Measurements from ENCODE around the gene KRT73.

KRT73 gene

DNA sequence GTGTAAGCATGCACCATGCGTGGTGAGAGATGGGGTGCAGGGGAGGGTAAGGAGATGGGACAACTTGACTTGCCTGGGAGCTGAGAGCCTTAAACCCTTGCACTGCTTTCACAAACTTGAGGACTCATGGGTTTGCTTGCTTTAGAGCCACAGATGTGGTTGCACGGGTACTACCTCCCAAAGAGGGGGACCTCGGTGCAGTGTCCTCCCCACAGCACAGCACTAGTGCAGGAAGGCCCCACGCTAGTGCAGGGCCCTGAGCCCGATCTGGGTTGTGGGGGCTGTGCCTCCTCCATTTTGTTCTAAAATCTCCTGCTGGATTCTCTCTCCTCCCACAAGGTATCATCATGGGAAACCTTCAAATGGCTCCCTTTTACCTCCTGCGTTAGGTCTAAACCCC lies 28.3 kb downstream of the KRT73 start:
- H3K9ac ChIP-seq (ENCODE audit: low read depth, low read length): no peak overlapping the region
- no peak overlapping the region for H3K4me2 ChIP-seq (ENCODE audit: low read length)
- no peaks in the 10 kb centered on the region for H3K36me3 ChIP-seq (ENCODE audit: insufficient read depth, low read length)
- no peaks in the 10 kb centered on the region for H3K9me3 ChIP-seq (replicated peaks; ENCODE audit: low read length)
- H3K4me3 ChIP-seq (ENCODE audit: low read length): no peak overlapping the region
- H3K27me3 ChIP-seq (ENCODE audit: control insufficient read depth, insufficient read depth, low read length): peaks cover 32% of the 10 kb centered on the region
- no peaks in the 10 kb centered on the region for H3K4me1 ChIP-seq (ENCODE audit: control insufficient read depth, insufficient read depth, low read length)

GRCh38 chr12:52587563-52587962 lies 30.8 kb downstream of the KRT73 start:
- Histone ChIP-seq H3K4me3 (ENCODE audit: low read length) (no peak overlapping the region), H3K4me1 (ENCODE audit: control insufficient read depth, insufficient read depth, low read length) (no peaks in the 10 kb centered on the region), H3K36me3 (ENCODE audit: insufficient read depth, low read length) (no peaks in the 10 kb centered on the region), H3K9ac (ENCODE audit: low read depth, low read length) (no peak overlapping the region), H3K9me3 (replicated peaks; ENCODE audit: low read length) (no peaks in the 10 kb centered on the region), H3K4me2 (ENCODE audit: low read length) (no peak overlapping the region), H3K27me3 (ENCODE audit: control insufficient read depth, insufficient read depth, low read length) (peaks cover 25% of the 10 kb centered on the region)

- peaks cover 32% of the 10 kb centered on the region for H3K27me3 ChIP-seq (ENCODE audit: control insufficient read depth, insufficient read depth, low read length)
- no peak overlapping the region for H3K9ac ChIP-seq (ENCODE audit: low read depth, low read length)
- no peak overlapping the region for H3K4me3 ChIP-seq (ENCODE audit: low read length)
- H3K36me3 ChIP-seq (ENCODE audit: insufficient read depth, low read length): no peaks in the 10 kb centered on the region
- no peak overlapping the region for H3K4me2 ChIP-seq (ENCODE audit: low read length)
- no peaks in the 10 kb centered on the region for H3K9me3 ChIP-seq (replicated peaks; ENCODE audit: low read length)
- H3K4me1 ChIP-seq (ENCODE audit: control insufficient read depth, insufficient read depth, low read length): no peaks in the 10 kb centered on the region
Observed at GRCh38 chr12:52585946-52586345, 32.4 kb downstream of the KRT73 start.

DNA sequence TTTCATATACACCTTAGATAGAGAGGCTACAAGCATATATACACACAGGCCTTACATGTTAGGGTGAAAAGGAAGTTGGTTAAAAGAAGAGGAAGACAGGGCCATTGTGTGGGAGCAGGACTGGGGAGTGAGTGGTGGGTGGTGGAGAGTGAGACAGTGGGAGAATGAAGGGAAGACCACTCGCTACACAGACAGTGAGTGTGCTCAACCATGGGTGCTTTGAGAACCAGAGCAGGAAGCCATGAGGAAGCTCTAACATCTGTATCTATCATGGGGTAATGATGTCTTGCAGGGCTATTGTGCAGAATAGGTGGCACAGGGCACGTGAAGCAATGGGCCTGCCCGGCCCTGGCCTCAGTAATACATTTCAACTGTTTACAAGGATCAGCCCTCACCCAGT lies 33.3 kb downstream of the KRT73 start:
- no peak overlapping the region for H3K9ac ChIP-seq (ENCODE audit: low read depth, low read length)
- no peaks in the 10 kb centered on the region for H3K4me1 ChIP-seq (ENCODE audit: control insufficient read depth, insufficient read depth, low read length)
- H3K4me3 ChIP-seq (ENCODE audit: low read length): no peak overlapping the region
- no peak overlapping the region for H3K4me2 ChIP-seq (ENCODE audit: low read length)
- H3K9me3 ChIP-seq (replicated peaks; ENCODE audit: low read length): no peaks in the 10 kb centered on the region
- peaks cover 39% of the 10 kb centered on the region for H3K27me3 ChIP-seq (ENCODE audit: control insufficient read depth, insufficient read depth, low read length)
- no peaks in the 10 kb centered on the region for H3K36me3 ChIP-seq (ENCODE audit: insufficient read depth, low read length)

- Histone ChIP-seq H3K9ac (ENCODE audit: low read depth, low read length) (no peak overlapping the region), H3K9me3 (replicated peaks; ENCODE audit: low read length) (no peaks in the 10 kb centered on the region), H3K27me3 (ENCODE audit: control insufficient read depth, insufficient read depth, low read length) (peaks cover 47% of the 10 kb centered on the region), H3K36me3 (ENCODE audit: insufficient read depth, low read length) (no peaks in the 10 kb centered on the region), H3K4me1 (ENCODE audit: control insufficient read depth, insufficient read depth, low read length) (no peaks in the 10 kb centered on the region), H3K4me2 (ENCODE audit: low read length) (no peak overlapping the region), H3K4me3 (ENCODE audit: low read length) (no peak overlapping the region)
Observed at GRCh38 chr12:52584156-52584682, 34.1 kb downstream of the KRT73 start.

DNA sequence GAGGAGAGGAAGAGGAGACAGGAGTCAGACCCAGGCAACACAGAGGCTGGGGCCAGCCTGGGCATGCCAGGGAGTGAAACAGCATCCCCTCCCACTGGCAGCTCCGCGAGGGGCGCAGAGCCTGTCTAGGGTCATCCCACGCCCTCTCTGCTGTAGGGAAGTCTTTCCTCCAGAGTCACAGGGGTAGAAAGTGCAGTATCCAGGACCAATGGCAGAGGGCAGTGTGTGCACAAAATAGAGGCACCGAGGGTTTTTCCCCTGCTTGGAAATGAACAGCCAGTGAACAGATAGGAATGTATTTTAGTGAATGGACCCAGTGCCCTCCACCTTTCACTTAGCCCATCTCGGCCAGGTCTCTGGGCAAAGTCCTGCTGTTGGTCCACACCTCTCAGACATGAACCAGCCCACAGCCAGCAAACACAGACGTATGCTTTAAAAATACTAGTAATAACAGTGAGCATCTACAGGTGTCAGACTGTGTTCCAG lies 35.3 kb downstream of the KRT73 start:
- H3K4me3 ChIP-seq (ENCODE audit: low read length): no peak overlapping the region
- H3K27me3 ChIP-seq (ENCODE audit: control insufficient read depth, insufficient read depth, low read length): peaks cover 58% of the 10 kb centered on the region
- H3K36me3 ChIP-seq (ENCODE audit: insufficient read depth, low read length): no peaks in the 10 kb centered on the region
- no peak overlapping the region for H3K9ac ChIP-seq (ENCODE audit: low read depth, low read length)
- no peaks in the 10 kb centered on the region for H3K9me3 ChIP-seq (replicated peaks; ENCODE audit: low read length)
- no peaks in the 10 kb centered on the region for H3K4me1 ChIP-seq (ENCODE audit: control insufficient read depth, insufficient read depth, low read length)
- H3K4me2 ChIP-seq (ENCODE audit: low read length): no peak overlapping the region

- Histone ChIP-seq H3K4me1 (ENCODE audit: control insufficient read depth, insufficient read depth, low read length) (no peaks in the 10 kb centered on the region), H3K9ac (ENCODE audit: low read depth, low read length) (no peak overlapping the region), H3K9me3 (replicated peaks; ENCODE audit: low read length) (no peaks in the 10 kb centered on the region), H3K4me3 (ENCODE audit: low read length) (no peak overlapping the region), H3K4me2 (ENCODE audit: low read length) (no peak overlapping the region), H3K36me3 (ENCODE audit: insufficient read depth, low read length) (no peaks in the 10 kb centered on the region), H3K27me3 (ENCODE audit: control insufficient read depth, insufficient read depth, low read length) (peaks cover 55% of the 10 kb centered on the region)
Observed at GRCh38 chr12:52582486-52582885, 35.9 kb downstream of the KRT73 start.

- no peaks in the 10 kb centered on the region for H3K4me1 ChIP-seq (ENCODE audit: control insufficient read depth, insufficient read depth, low read length)
- peaks cover 53% of the 10 kb centered on the region for H3K27me3 ChIP-seq (ENCODE audit: control insufficient read depth, insufficient read depth, low read length)
- no peak overlapping the region for H3K9ac ChIP-seq (ENCODE audit: low read depth, low read length)
Observed at GRCh38 chr12:52581481-52581880, 36.9 kb downstream of the KRT73 start.

GRCh38 chr12:52581066-52581465 lies 37.3 kb downstream of the KRT73 start:
- Histone ChIP-seq H3K36me3 (ENCODE audit: insufficient read depth, low read length) (no peaks in the 10 kb centered on the region), H3K9ac (ENCODE audit: low read depth, low read length) (no peak overlapping the region), H3K4me2 (ENCODE audit: low read length) (no peak overlapping the region), H3K4me1 (ENCODE audit: control insufficient read depth, insufficient read depth, low read length) (no peaks in the 10 kb centered on the region), H3K4me3 (ENCODE audit: low read length) (no peak overlapping the region), H3K27me3 (ENCODE audit: control insufficient read depth, insufficient read depth, low read length) (peaks cover 53% of the 10 kb centered on the region), H3K9me3 (replicated peaks; ENCODE audit: low read length) (no peaks in the 10 kb centered on the region)

More at GRCh38 chr12:52581481-52581880, 36.9 kb downstream of the KRT73 start:
- Histone ChIP-seq H3K9me3 (replicated peaks; ENCODE audit: low read length) (no peaks in the 10 kb centered on the region), H3K4me3 (ENCODE audit: low read length) (no peak overlapping the region), H3K36me3 (ENCODE audit: insufficient read depth, low read length) (no peaks in the 10 kb centered on the region), H3K4me2 (ENCODE audit: low read length) (no peak overlapping the region)

DNA sequence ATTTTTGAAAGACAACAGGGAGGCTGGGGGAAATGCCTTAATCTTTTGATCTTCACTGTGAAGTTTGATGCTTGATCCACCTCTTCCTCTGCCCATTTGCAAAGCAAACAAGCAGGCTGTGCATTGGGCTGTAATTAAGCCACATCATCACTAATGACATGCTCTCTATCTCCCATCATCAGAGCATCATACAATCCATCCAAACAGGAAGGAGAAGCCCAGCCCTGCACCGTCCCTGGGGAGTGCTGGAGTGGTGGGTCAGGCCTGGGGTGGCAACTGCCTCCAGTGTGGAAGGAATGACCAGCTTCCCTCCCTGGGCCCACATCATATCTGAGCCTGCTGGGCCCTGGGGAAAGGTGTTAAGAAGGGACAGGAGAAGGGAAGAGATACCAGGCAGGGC lies 37.9 kb downstream of the KRT73 start:
- Histone ChIP-seq H3K9me3 (replicated peaks; ENCODE audit: low read length) (no peaks in the 10 kb centered on the region), H3K36me3 (ENCODE audit: insufficient read depth, low read length) (no peaks in the 10 kb centered on the region), H3K9ac (ENCODE audit: low read depth, low read length) (no peak overlapping the region), H3K4me3 (ENCODE audit: low read length) (no peak overlapping the region), H3K27me3 (ENCODE audit: control insufficient read depth, insufficient read depth, low read length) (peaks cover 55% of the 10 kb centered on the region), H3K4me2 (ENCODE audit: low read length) (no peak overlapping the region), H3K4me1 (ENCODE audit: control insufficient read depth, insufficient read depth, low read length) (no peaks in the 10 kb centered on the region)

DNA sequence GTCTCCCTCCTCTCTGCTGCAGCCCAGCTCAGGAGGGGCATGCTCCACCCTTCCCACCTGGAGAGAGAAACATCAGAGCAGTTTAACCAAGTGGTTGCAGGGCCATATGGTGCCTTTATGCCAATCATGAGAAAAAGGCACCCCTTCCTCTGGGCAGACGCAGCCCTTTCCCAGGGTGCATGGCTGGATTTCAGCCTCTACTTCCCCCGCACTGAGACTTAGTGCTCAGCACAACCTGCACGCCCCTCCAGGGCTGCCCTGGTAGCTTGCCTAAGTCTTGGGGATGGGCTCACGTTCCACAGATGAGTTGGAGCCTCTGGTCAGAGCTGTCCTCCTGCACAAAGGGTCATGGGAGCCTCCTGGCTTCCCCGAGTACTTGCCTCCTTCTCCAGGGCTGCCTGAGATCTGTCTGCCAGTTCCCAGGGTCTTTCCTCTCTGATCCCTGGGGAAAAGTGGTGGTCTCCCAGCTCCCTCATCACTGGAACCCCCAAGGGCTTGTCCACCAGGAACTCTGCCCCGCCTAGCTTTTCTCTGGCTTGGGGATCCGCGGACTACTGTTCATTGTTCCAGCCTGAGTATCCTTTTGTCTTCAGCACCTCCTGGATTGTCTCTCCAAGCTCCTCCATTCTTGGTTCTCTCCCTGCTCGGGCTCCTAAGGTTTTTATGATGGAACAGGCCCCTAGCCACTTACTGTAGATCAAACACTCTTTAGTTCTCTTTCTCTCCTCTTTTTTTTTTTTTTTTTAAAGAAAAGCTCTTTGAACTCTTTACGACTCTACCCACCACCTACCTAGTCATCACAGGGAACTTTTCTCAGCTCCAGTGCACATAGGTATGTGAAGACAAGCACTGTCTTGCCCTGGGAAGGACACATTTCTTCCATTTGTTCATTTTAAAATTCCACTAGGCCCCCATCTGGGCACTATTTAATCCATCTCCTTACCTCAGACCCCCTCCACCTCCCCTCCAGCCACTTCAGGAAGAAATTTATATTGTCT lies 38.6 kb downstream of the KRT73 start:
- H3K4me3 ChIP-seq (ENCODE audit: low read length): no peak overlapping the region
- H3K4me1 ChIP-seq (ENCODE audit: control insufficient read depth, insufficient read depth, low read length): no peaks in the 10 kb centered on the region
- no peak overlapping the region for H3K4me2 ChIP-seq (ENCODE audit: low read length)
- H3K9ac ChIP-seq (ENCODE audit: low read depth, low read length): no peak overlapping the region
- H3K36me3 ChIP-seq (ENCODE audit: insufficient read depth, low read length): no peaks in the 10 kb centered on the region
- H3K27me3 ChIP-seq (ENCODE audit: control insufficient read depth, insufficient read depth, low read length): peaks cover 60% of the 10 kb centered on the region
- H3K9me3 ChIP-seq (replicated peaks; ENCODE audit: low read length): no peaks in the 10 kb centered on the region

Measured in skeletal muscle satellite cell (primary cell).